Keratinocyte (primary cell): Measurements from ENCODE around the gene SLC25A30. TPM values are rescaled to one million over a fixed set of nuclear protein-coding genes. Genes with fewer than 3 reads are reported as not detected.

Experiments used
- DNase-seq: peaks from one replicate; pipeline ENCODE4 v3.0.0-alpha.2; 2011; ENCODE audit warnings: low read depth, missing footprints, low spot score
- FAIRE-seq: peaks from 2 replicates; lab custom pipeline; 2011; peaks lifted over from hg19 to GRCh38; lab: Jason Lieb, UNC
- H2AFZ ChIP-seq: 2 replicates; pipeline ENCODE4 v1.6.0; 2012; ENCODE audit warnings: low read length, control low read depth, inconsistent platforms; ENCODE audit not compliant: control insufficient read depth
- H3K27ac ChIP-seq: 2 replicates; pipeline ENCODE4 v1.5.1; 2011; ENCODE audit warnings: low read length; ENCODE audit not compliant: control insufficient read depth, insufficient read depth
- H3K27me3 ChIP-seq: 3 replicates; pipeline ENCODE4 v1.6.0; 2011; ENCODE audit warnings: low read length; ENCODE audit not compliant: control insufficient read depth, insufficient read depth; ENCODE audit errors: extremely low read depth
- H3K36me3 ChIP-seq, 2 experiments: 2 replicates in 1 of 2; 3 replicates in 1 of 2; pipeline ENCODE4 v1.5.1; 2011; ENCODE audit warnings: low read length in 2 of 2, mild to moderate bottlenecking in 1 of 2; ENCODE audit not compliant: control insufficient read depth in 2 of 2, insufficient read depth in 2 of 2; ENCODE audit errors: extremely low read depth in 1 of 2
- H3K4me1 ChIP-seq: 3 replicates; pipeline ENCODE4 v1.5.1; 2011; ENCODE audit warnings: low read length; ENCODE audit not compliant: control insufficient read depth, insufficient read depth; ENCODE audit errors: extremely low read depth
- H3K4me2 ChIP-seq: 3 replicates; pipeline ENCODE4 v1.6.0; 2011; ENCODE audit warnings: low read depth, low read length; ENCODE audit not compliant: control insufficient read depth, insufficient read depth; ENCODE audit errors: extremely low read depth
- H3K4me3 ChIP-seq, 3 experiments: fragments of 200-600 bp in 1 of 3; sonication (generic) in 1 of 3; 2 replicates in 2 of 3; 3 replicates in 1 of 3; pipeline ENCODE4 v1.5.1; 2011 to 2016; ENCODE audit warnings: low read length in 3 of 3, mild to moderate bottlenecking in 3 of 3, control low read depth in 2 of 3, inconsistent platforms in 1 of 3, low read depth in 1 of 3, mixed read lengths in 1 of 3, mixed run types in 1 of 3, moderate library complexity in 1 of 3; ENCODE audit not compliant: control insufficient read depth in 2 of 3, insufficient read depth in 2 of 3; ENCODE audit errors: extremely low read depth in 1 of 3
- H3K79me2 ChIP-seq: 2 replicates; pipeline ENCODE4 v1.6.0; 2012; ENCODE audit warnings: low read length; ENCODE audit not compliant: control insufficient read depth, insufficient read depth
- H3K9ac ChIP-seq: 3 replicates; pipeline ENCODE4 v1.6.0; 2011; ENCODE audit warnings: low read length; ENCODE audit not compliant: control insufficient read depth, insufficient read depth; ENCODE audit errors: extremely low read depth
- H3K9me1 ChIP-seq: 3 replicates; pipeline ENCODE4 v1.6.0; 2011; ENCODE audit warnings: low read length; ENCODE audit not compliant: control insufficient read depth, insufficient read depth; ENCODE audit errors: extremely low read depth
- H3K9me3 ChIP-seq: 2 replicates; pipeline ENCODE4 v1.5.1; 2012; ENCODE audit warnings: low read depth, low read length; ENCODE audit not compliant: control insufficient read depth
- H4K20me1 ChIP-seq: 3 replicates; pipeline ENCODE4 v1.6.0; 2011; ENCODE audit warnings: low read length; ENCODE audit not compliant: control insufficient read depth, insufficient read depth; ENCODE audit errors: extremely low read depth
- EZH2 ChIP-seq: IDR thresholded peaks from one replicate; pipeline ENCODE4 v1.6.1; 2012; ENCODE audit warnings: inconsistent platforms, mild to moderate bottlenecking, low read length, moderate library complexity
- dilution Hi-C: fragments of 300-500 bp; cut with MboI; formaldehyde crosslinking; loops from one replicate; pipeline ENCODE4 v1.7.0; 2020; ENCODE audit warnings: low sequenced_read_pairs; ENCODE audit not compliant: extremely low pct_ligation_motif_present
- polyA plus RNA-seq, 5 experiments: library from polyadenylated mRNA; depleted of rRNA in 3 of 5; stranded (reverse) in 3 of 5; stranded (forward) in 1 of 5; unstranded in 1 of 5; fragments of >200 nt; gene quantifications; 1 replicate in 1 of 5; 2 replicates in 3 of 5; 3 replicates in 1 of 5; pipeline versions ENCODE4 v1.2.1 to v1.2.3, GENCODE V29; 2011 to 2012; ENCODE audit warnings: missing spikeins in 2 of 5, low read depth in 1 of 5, low replicate concordance in 1 of 5
- TF ChIP-seq, protein P1 (sequence below), 3 experiments: IDR thresholded peaks in 1 of 3; conservative IDR thresholded peaks in 1 of 3; optimal IDR thresholded peaks in 1 of 3; 2 replicates in 2 of 3; 3 replicates in 1 of 3; pipeline versions ENCODE3 to v1.5.1; 2011; ENCODE audit warnings: low read length in 3 of 3, mild to moderate bottlenecking in 3 of 3, moderate library complexity in 2 of 3, control low read depth in 1 of 3, inconsistent platforms in 1 of 3; ENCODE audit not compliant: insufficient read depth in 2 of 3; ENCODE audit errors: extremely low read depth in 1 of 3

SLC25A30 gene
- polyA plus RNA-seq, 1 donor (not counting 4 experiments of a cell fraction or from before 2014, with no cell fraction given) = 24.5 TPM

DNA sequence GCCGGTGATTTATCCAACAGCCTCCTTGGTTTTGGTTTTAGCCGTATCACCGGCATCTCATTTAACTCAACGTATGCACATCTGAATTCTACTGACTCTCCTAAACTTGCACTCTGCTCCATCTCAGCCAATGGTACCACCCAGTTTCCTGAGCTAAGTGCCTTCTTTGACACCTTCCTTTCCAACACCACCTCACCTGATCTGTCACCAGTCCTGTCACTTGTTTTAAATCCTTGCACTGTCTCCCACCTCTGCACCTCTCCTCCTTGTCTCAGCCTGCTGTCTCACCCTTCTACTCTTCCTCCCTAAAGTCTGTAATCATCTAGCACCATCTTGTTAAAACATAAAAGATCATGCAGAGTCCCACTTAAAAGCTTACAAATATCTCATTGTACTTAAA, 49.1 kb downstream of the SLC25A30 start:
- Histone ChIP-seq H3K9me3 (no peaks in the 10 kb centered on the region), H2AFZ (no peak overlapping the region), H4K20me1 (no peaks in the 10 kb centered on the region), H3K4me1 (peaks cover 31% of the 10 kb centered on the region), H3K36me3 (peaks cover 2 to 4% of the 10 kb centered on the region in 2 experiments), H3K27me3 (no peaks in the 10 kb centered on the region), H3K9ac (no peak overlapping the region), H3K9me1 (no peaks in the 10 kb centered on the region), H3K4me2 (no peak overlapping the region), H3K4me3 (no peak overlapping the region), H3K79me2 (no peaks in the 10 kb centered on the region), H3K27ac (peak overlapping the region; percentile 84)
- dilution Hi-C loops = no loop called here
- no peak for DNase-seq
- peak; percentile 44 for FAIRE-seq
- no peak for TF ChIP-seq EZH2
- TF ChIP-seq, protein P1, sequence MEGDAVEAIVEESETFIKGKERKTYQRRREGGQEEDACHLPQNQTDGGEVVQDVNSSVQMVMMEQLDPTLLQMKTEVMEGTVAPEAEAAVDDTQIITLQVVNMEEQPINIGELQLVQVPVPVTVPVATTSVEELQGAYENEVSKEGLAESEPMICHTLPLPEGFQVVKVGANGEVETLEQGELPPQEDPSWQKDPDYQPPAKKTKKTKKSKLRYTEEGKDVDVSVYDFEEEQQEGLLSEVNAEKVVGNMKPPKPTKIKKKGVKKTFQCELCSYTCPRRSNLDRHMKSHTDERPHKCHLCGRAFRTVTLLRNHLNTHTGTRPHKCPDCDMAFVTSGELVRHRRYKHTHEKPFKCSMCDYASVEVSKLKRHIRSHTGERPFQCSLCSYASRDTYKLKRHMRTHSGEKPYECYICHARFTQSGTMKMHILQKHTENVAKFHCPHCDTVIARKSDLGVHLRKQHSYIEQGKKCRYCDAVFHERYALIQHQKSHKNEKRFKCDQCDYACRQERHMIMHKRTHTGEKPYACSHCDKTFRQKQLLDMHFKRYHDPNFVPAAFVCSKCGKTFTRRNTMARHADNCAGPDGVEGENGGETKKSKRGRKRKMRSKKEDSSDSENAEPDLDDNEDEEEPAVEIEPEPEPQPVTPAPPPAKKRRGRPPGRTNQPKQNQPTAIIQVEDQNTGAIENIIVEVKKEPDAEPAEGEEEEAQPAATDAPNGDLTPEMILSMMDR (optimal IDR thresholded peaks at IDR 0.05 in 1 of 3, IDR thresholded peaks at IDR 0.05 in 1 of 3, conservative IDR thresholded peaks at IDR 0.05 in 1 of 3; ENCODE audit: extremely low read depth in 1 of 3, insufficient read depth in 2 of 3, low read length in 3 of 3) = no peak

DNA sequence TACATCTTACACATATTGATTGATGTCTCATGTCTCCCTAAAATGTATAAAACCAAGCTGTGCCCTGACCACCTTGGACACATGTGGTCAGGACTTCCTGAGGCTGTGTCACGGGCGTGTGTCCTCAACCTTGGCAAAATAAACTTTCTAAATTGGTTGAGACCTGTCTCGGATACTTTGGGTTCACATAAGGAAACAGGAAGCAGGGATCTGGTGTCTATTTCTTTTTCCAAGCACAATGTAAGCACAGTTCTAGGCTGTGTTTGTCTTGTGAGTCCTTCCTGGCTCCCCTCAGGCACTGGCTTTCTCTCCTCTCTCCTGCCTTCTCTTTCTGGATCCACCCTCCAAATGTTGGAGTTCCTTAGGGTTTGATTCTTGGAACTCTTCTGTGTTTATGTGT, 49.6 kb downstream of the SLC25A30 start:
- DNase-seq (no peak), FAIRE-seq (peak; percentile 76)
- Histone ChIP-seq H3K36me3 (peaks cover 2 to 4% of the 10 kb centered on the region in 2 experiments), H3K4me1 (peaks cover 31% of the 10 kb centered on the region), H3K27me3 (no peaks in the 10 kb centered on the region), H3K9me1 (no peaks in the 10 kb centered on the region), H3K4me2 (peak overlapping the region; percentile 40), H3K4me3 (no peak overlapping the region), H3K9ac (peak overlapping the region; percentile 35), H2AFZ (peak overlapping the region; percentile 66), H4K20me1 (no peaks in the 10 kb centered on the region), H3K9me3 (no peaks in the 10 kb centered on the region), H3K27ac (peak overlapping the region; percentile 84), H3K79me2 (no peaks in the 10 kb centered on the region)
- no peak for TF ChIP-seq EZH2
- TF ChIP-seq, protein P1 (optimal IDR thresholded peaks at IDR 0.05 in 1 of 3, IDR thresholded peaks at IDR 0.05 in 1 of 3, conservative IDR thresholded peaks at IDR 0.05 in 1 of 3; ENCODE audit: extremely low read depth in 1 of 3, insufficient read depth in 2 of 3, low read length in 3 of 3) = no peak
- dilution Hi-C loops = no loop called here
